HG03575 (cell line): Measurements from ENCODE around the gene SLC16A6.
"Not testable (repeated sequence)": the region's sequence is repeated elsewhere in the genome, so short reads cannot be mapped to it uniquely, and the experiment has no call there.

ENCODE experiments used
- ATAC-seq: cut with Tn5 transposase; IDR thresholded peaks from one replicate; pipeline ENCODE4 v1.9.1; 2021; ENCODE audit not compliant: unreplicated experiment, insufficient number of reproducible peaks, low FRiP score; ENCODE audit errors: extremely low read depth

Gene SLC16A6

DNA sequence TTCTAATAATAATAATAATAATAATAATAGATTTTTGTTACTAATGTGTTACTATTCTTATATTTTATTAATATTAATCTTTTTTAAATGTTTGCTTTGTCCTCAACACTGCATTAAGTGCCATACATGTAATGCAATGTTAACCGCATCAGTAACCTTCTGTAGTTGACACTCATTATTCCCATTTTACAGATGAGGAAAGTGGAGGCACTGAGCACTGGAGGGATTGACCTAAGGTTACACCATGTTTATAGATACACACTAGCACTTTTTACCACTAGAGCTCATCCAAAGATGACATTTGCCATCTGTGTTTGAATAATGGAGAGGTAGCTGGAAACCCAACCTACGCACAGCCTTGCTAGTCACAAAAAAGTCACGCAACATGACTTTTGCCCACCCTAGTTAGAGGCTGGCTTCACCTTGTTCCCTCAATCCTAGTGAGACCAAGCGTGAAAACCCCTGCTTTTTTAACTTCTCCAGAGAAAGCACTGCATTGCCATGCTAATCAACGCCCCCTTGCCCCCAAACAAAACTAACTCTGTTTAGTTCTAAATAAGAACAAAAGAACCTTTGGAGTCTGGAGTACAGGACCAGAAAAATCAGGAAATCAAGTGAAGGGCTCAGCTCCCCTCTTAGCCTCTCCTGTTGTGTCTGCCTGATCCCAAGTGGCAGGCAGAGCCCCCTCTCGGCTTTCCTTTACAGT is 2.7 kb upstream of the SLC16A6 start:
- no peak for ATAC-seq

DNA sequence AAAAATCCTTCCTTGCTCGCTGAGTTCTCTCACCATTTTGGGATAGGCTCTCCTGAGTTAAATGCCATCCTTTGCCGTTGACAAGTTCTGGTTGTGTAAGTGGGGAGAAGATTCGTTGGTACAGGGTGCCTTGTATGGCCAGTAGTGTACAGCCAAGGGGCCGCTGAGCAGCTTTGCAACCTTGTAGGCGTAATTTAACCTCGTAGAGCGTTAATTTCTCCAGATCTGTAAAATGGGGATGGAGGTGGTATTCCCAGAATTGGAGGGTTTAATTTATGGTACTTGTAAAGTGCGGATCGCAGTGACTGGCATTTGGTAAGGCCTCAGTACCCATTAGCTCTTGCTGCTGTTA is 1.7 kb upstream of the SLC16A6 start:
- no peak for ATAC-seq

DNA sequence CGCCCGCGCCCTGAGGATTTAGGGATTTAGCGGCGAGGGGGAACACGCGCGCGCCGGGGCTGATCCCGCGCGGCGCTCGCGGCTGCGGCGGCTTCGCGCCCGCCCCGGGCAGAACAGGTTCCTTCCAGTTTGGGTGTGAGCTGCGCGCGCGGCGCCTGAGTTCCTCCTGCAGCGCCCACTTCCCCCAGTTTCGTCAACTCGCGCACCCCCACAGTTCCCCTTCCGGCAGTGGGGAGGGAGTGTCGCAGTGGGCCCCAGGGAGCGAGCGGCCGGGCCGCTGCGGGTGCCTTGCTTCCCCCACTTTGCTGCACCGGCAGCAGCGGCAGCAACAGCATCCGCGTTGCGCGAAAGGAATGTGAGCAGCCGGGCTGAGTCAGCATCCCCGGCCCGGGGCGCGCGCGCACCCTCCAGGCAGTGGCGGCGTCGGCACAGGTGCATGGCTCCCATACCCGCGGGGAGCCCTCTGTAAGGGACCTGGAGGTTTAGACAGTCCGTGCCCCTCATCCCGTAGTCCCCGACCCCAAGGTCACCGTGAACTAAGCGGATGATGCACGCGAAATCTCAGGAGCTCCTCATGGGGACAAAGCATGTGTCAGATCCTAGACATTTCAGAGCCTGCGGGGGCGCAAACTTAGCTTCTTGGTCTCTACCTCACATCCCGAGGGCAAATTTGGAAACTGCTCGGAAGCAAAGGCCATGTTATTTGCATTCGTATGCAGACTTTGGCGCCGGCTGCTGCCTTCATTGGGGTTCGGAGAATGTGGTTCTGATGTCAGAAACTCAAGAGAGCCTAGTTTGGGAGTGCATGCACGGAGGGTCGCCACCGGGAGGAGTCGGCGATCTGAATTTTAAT is 1.1 kb upstream of the SLC16A6 start:
- ATAC-seq: no peak

DNA sequence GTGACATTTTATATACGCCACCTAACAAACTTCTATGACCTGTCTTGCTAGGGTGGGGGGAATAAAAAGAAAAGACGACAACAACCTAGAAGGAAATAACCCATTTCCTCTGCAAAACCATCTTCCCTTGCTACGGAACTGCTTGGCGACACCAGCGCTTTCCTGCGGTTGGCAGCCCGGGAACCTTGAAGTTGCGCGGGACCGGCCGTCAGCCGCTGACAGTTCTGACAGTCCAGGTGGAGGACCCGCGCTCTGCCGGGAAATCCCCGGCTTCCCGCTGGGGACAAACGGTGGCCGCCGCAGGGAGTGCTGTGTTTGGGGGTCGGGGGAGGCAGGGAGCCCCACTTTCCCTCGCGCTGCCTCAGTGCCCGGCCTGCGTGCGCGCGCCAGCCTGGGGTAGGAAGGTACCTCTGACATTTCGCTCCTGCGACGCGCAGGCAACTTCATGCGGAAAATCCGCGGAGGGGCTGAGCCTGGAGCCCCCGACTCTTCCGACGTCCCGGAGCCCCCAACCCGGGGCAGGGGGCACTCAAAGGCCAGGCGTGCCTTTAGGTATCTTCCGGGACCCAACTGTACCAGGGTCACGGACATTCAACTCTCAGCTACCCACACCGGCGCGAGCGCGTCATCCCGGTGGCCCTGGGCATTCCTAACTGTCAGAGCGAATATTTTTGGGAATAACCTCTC is 516 bp downstream of the SLC16A6 start:
- ATAC-seq: no peak

DNA sequence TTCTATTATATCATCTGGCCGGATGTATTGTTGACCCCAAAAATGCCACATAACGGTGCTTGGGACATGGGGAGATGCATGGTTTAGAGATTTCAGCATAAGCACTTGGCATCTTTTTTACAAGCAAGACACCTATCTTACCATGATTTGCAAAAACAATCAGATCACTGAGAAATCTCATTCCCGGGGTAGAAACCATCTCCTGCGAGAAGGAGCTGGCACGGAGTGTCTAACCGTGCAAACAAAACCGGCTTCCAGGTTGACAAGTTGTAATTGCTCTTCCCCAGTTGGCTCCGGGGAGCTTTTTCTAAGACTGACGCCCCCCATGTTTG is 1.0 kb downstream of the SLC16A6 start:
- ATAC-seq: no peak

DNA sequence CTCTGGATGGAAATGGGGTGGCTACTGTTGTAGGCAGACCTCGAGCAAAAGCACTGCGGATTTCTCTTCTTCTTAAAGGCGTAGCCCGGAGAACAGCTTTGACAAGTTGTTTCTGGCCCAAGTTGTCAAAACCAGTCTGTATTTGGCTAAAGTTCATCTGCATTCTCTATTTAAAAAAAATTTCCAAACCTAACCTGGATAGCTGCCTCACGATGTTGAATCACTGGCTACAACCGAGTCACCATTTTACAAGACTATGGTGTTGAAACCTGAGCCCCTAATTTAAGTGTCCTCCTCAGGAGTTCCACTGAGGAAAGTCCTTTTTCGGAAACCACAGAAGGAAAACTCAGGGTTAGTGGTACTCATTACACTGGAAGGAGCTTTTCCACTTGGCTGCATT is 1.5 kb downstream of the SLC16A6 start:
- ATAC-seq: no peak

DNA sequence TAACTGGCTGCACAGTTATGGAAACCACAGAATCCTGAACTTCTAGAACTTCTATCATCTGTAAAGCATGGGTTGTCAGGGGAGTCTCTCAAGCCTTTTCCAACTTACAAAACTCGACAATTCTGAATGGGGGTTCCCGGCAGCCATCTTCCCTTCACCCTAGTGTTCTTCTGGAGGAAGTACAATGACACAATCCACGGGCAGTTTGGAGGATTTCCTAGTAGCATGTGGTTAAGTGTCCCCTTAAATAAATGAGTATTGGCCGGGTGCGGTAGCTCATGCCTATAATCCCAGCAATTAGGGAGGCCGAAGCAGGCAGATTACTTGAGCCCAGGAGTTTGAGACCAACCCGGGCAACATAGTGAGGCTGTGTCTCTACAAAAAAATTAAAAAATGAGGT is 2.1 kb downstream of the SLC16A6 start:
- no peak for ATAC-seq

DNA sequence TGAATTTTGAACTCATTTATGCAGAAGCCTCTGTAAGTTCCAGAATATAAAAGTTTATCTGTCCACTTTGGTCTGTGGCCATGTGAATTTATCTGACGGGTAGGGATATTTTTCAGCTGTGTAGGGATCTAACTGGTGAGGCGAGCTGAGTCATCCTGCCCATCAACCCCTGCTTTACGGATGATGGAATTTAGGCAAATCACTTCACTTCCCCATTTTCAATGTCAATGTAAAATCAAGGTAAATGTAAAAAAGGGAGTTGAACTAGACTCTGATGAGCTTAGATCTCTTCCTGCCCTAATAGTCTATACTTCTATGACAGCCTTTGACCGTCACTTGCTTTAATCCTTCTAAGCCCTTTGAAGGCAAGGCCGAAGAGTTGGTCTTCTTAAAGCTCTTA is 2.6 kb downstream of the SLC16A6 start:
- no peak for ATAC-seq

DNA sequence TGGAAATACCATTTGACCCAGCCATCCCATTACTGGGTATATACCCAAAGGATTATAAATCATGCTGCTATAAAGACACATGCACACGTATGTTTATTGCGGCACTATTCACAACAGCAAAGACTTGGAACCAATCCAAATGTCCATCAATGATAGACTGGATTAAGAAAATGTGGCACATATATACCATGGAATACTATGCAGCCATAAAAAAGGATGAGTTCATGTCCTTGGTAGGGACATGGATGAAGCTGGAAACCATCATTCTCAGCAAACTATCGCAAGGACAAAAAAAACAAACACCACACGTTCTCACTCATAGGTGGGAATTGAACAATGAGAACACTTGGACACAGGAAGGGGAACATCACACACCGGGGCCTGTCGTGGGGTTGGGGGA is 9.0 kb downstream of the SLC16A6 start:
- not testable (repeated sequence) for ATAC-seq

DNA sequence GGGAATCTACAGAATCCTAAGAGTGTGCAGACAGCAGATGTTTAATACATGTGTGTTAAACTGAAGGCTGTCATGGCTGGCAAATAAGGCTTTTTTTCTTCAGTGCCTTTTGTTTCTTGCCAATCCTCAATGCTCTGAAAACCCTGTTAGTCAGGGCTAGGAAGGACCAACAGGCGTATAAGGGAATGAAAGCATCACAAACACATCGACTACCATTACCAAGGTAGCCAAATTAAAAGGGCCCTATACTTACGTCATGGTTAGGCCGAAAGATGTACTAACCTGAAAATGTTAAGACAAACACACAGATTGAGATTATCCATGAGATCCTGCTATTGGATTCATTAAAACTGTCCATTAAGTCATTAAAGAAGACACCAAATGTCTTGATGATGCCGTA is 13.1 kb downstream of the SLC16A6 start:
- no peak for ATAC-seq

DNA sequence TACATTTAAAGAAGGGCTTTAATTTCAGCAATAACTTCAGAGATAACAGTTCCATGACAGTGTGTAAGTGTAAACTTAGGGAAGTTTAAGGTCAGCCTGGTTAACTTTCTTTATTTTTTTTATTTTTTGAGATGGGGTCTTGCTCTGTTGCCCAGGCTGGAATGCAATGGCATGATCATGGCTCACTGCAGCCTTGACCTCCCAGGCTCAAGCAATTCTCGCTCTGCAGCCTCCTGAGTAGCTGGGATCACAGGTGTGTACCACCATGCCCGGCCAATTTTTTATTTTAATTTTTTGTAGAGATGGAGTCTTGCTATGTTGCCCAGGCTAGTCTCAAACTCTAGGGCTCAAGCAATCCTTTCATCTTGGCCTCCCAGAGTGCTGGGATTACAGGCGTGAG is 14.6 kb downstream of the SLC16A6 start:
- ATAC-seq: not testable (repeated sequence)

DNA sequence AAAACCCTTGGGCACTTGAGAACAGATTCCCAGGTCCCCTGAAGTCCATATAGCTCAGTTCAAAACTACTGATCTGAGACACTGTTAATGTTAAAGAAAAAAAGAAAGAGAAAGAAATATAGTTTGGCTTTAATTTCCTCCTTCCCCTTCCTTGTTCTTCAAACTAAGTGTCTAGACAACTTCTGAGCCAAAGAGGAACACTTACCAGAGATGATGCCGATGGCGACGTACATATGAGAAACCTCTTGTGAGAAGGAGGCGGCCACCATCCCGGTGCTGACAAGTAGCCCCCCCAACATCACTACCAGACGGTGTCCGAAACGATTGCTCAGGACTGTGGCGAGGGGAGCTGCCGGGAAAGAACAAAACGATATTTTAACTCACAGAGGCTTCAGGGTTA is 17.2 kb downstream of the SLC16A6 start:
- no peak for ATAC-seq

DNA sequence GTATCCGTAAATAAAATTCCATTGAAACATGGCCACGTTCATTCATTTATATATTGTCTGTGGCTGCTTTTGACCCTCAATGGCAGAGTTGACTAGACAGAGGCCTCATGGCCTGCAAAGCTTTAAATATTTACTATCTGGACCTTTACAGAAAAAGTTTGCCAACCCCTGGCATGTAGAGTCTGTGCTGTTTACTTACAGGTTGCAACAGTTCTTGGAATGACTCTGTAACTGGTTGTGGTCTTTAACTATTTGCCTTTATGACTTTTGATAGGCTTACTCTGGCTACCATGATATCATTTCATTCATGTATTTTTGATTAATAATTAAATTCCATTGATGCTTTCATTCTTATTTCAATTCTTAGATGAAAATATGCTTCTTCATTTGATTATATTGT is 25.1 kb downstream of the SLC16A6 start:
- ATAC-seq: not testable (repeated sequence)

DNA sequence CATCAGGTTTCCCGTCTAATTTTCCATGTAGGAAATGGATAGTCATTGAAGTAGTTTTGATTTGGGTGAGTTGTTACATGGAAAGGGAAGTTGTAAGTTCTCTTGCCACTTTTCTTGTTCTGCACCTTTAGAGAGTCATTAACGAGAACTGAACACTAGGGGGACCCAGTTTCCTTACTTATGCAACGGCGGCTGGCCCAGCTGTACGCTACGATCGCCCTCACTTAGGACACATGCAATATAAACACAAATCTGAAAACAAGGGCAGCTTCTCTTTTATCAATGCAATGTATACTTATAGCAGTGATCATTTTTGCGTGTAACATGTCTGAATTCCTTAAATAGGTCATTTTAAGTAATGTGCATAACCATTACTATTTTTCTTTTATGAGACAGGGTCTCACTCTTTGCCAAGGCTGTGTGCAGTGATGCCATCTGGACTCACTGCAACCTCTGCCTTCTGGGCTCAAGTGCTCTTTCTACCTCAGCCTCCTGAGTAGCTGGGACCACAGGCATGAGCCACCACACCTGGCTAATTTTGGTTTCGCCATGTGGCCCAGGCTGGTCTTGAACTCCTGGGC is 27.7 kb downstream of the SLC16A6 start:
- ATAC-seq: not testable (repeated sequence)

DNA sequence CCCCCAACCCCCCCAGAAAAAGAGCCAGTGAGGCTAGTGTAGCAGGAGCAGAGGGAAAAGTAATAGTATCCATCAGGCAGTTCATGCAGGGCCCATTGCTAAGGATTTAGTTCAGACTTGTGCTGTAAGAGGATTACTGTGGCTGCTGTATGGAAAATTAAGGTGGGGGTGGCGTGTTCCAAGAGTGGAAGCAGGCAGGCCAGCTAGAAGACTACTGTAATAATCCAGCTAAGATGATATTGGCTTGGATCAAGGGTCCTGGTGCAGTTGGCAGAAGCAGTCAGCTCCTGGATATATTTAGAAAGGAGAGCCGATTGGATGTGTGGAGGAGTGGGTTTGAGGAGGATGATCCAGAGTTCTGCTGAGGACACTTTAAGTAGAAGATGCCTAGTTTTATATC is 28.5 kb downstream of the SLC16A6 start:
- not testable (repeated sequence) for ATAC-seq

DNA sequence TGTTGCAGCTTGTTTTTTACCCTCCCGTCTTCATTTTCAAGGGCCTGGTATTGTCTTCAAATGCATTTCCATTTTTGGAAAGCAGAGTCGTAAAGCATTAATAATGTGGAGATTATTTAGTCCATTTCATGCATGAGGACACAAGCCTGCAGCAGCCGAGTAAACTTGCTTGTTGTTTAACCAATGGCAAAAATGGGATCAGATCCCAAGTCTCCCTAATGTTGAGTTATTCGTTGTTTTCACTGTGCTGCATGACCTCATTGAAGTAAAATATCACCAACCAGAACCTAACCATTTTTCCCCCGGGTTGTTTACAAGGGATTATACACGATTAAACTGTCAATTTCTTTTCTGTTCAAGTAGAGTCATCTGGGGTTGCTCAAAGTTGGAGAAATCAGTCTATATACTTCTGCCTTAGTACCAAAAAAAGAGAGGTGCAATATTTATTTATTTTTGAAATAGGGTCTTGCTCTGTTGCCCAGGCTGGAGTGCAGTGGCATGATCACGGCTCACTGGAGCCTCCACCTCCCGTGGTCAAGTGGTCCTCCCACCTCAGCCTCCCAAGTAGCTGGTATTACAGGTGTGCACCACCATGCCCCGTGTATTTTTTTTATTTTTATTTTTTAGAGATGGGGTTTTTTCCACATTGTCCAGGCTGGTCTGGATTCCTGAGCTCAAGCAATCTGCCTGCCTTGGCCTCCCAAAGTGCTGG is 30.7 kb downstream of the SLC16A6 start:
- no peak for ATAC-seq

DNA sequence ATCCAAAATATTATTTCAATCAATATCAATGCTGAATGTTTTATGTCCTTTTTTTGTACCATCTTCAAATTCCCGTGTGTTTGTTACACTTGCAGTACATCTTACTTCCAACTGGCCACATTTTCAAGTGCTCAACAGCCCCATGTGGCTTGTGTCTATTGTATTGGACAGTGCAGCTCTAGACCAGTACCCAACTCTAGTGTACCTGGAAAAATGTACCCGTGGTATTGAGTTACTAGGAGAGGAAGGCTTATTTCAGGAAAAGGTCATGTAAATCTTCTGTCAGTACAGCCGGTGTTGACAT is 31.3 kb downstream of the SLC16A6 start:
- not testable (repeated sequence) for ATAC-seq

DNA sequence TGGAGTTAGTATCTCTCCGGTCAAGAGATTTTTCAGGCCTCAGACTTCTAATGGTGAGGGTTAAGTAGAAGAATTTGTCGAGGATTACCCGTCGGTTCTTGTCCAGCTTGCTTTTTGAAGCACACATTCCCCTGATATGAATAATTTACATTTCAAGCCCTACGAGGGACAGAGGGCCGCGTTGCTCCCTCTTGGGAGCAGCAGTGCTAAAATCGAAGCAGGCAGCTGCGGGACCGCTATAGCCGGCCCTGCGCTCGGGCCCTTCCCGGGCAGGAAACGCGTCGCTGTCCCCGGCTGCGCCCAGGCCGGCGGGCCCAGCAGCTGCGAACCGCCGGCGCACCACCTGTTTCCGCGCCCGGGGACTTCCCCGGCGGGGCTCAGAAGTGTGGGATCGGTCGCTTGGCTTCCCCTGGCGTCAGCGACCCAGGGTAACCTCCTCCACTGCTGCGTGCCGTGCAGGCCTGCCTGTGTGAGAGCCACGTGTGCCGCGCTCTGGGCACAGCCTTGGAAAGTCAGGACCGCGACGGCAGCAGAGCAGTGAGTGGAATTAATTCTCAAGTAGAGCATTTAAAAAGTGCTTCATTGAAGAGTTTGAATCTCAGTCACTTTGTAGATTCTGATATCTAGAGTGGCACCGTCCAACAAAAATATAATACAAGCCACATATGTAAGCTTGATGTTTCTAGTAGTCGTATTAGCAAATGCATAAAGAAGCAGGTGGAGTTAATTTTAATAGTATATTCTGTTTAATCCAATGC is 31.9 kb downstream of the SLC16A6 start:
- peak; percentile 39 for ATAC-seq

DNA sequence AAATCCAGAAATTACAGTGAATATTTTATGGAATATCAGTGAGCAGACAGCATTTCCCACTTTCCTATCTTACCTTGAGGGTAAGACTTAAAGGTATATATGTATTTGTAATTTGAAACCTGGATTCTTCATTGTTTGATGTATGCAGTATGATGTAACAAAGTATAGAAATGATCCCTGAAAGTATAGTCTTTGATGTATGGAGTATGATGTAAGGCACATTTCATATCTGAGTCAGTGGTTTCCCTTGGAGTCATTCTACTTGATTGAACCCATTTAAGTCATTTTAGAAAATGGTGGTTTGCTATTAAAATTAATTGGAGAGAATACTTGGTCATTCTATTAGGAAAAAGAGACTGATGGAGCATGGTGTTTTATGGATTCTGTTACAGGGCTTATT is 33.0 kb downstream of the SLC16A6 start:
- no peak for ATAC-seq
